Forelimb muscle (tissue), 1 donor: ENCODE results near the gene PLEKHD1. TPM values are rescaled to one million over a fixed set of nuclear protein-coding genes. Genes with fewer than 3 reads are reported as not detected.
"Not testable (repeated sequence)": the region's sequence is repeated elsewhere in the genome, so short reads cannot be mapped to it uniquely, and the experiment has no call there.

Experiments used
- DNase-seq: peaks from one replicate; pipeline ENCODE4 v3.0.0-alpha.2; 2013; ENCODE audit warnings: low read depth
- polyA plus RNA-seq: library from polyadenylated mRNA; unstranded; fragments of 120-200 nt; gene quantifications from one replicate; pipeline ENCODE4 v1.2.1, GENCODE V29; 2013; ENCODE audit not compliant: insufficient read length

Gene PLEKHD1
- polyA plus RNA-seq, 1 donor: 0.68 TPM

DNA sequence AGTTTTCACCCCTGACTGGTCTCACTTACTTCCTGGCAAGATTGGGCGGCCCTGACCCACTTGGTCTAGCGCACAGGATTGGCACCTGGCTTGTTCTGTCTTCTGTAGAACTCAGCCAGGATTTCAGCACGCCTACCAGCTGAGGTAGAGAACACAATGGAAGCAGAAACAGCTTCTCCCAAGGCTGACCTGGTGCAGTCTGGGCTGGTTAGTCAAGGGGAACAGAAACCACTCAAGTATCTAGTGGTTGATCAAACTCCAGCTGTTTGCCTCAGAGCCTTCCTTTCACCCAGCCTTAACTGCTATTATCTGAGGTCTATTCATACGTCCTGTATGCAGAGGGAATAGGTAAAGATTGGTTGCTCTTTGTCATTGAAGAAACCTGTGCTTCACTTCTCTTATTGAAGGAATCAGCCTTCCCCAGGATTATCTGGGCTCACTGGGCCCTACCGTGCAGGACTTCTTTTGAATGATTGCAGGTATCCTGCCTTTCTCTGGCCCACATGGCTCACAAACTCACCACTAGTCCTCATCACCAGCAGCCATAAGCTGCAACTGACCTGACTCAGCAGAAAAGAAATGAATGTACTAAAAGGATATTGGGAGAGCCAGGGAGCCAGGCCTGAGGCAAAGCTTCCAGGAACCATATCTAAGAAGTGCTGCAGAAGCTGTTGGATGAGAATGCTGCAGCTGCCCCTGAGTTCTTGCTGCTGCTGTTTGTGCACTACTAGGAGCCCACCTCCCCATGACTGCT is 2.5 kb upstream of the PLEKHD1 start:
- DNase-seq: no peak

DNA sequence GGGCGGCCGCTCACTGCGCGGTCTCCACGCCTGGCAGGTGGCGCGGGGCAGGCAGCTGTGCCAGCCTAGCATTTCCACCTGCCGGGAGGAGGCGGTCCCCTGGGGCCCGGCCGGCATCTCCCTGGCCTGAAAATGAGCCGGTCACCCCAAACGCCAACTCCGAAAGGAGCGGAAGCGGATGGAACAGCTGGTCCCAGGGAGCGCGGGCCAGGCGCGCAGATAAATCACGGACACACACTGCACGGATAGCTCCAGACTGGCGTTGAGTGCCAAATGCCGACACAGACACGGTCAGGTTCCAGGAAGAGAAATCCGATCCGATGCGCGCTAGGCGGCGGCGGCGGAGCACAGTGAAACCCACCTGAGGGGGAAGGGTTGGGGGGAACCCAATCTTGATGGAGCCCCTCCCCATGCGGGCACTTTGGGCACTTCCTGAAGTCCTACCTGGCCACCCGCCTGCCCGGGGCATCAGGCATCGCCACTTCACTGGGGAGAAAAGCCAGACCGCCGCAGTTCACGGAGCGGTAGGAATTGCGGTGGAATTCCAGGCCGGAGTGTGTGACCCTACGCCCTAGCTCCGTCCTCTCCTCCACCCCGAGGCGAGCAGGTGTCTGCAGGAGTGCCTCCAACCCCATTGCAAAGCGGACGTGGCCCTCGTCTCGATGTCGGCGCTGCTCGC is 624 bp upstream of the PLEKHD1 start:
- DNase-seq: no peak

DNA sequence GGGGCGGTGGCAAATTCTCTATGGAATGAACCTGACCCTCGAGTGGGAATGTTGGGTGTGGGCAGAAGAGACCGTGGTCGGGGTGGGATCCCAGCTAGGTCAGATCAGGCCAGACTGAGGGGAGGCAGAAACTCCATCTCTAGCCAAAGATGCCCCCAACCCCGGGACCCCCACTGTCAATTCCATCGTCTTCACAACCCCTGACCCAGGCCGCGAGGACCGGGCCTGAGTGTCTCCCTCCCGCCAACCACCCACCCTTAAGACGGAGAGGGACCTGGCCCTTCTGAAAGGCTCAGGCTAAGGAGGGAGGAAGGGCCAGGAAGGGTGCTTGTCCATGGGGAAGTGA is 760 bp downstream of the PLEKHD1 start:
- no peak for DNase-seq

GRCh38 chr14:69485701-69486100 is 1.2 kb downstream of the PLEKHD1 start:
- DNase-seq: no peak

DNA sequence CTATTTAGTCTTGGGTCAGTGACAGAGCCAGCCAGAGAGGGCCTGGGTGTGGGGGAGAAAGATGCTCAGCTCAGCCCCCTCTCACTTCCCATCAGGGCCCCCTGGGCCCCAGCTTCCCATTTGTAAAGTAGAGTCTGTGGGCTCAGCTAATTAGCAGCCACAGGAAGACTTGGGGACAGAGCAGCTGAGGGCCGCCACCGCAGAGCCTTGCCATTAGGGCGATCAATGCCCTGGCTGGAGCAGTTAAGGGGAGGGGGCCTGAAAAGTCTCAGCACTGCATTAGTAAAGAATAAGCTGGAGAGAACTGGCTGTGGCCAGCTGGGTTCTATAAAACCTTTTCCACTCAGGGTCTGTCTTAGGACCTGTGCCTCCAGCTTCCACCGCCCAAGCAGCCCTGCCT is 2.7 kb downstream of the PLEKHD1 start:
- DNase-seq: no peak

GRCh38 chr14:69487771-69488170 is 3.2 kb downstream of the PLEKHD1 start:
- DNase-seq: no peak

- DNase-seq: no peak
Observed at GRCh38 chr14:69489495-69489894, 5.0 kb downstream of the PLEKHD1 start.

DNA sequence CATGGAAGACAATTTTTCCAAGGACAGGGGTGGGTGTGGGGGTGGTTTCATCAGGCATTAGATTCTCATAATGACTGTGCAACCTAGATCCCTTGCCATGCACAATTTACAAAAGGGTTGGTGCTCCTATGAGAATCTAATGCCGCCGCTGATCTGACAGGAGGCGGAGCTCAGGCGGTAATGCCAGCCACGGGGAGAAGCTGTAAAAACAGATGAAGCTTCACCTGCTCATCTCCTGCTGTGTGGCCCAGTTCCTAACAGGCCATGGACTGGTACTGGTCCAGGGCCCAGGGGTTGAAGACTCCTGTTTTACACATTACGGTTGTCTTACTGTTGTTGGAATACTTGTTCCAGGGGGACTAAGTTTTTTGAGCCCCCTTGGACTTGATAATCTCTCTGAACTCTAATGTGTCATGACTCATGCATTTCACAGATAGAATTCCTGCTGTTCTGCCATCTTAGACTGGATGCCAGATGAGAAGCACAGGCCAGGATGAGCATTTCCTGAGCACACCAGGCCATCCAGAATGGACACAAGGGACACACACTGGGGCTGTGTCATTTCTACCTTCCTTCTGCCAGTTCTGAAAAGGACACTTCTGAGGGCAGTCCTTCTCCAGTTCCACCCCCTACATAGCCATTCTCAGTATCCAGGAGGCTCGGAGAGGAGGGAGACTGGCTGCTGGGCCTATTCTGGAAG is 5.8 kb downstream of the PLEKHD1 start:
- no peak for DNase-seq

DNA sequence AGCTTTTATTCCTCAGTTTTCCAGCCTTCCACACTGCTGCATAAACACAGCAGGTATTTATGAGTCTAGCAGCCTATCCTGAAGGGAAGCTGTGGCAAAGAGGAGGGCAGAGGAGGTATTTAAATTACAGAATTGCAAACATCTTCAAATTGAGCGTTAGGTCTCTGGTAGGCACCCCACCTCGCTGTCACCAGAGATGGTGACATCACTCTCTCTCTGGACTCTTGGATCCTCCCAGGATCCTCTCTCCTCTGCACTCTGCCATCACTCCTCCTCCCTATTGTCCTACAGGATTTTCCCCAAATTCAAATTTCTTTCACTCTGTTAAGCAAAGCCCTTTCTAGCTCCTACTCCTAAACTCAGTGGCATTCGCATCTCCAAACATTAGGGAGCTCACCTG is 6.7 kb downstream of the PLEKHD1 start:
- DNase-seq: no peak

DNA sequence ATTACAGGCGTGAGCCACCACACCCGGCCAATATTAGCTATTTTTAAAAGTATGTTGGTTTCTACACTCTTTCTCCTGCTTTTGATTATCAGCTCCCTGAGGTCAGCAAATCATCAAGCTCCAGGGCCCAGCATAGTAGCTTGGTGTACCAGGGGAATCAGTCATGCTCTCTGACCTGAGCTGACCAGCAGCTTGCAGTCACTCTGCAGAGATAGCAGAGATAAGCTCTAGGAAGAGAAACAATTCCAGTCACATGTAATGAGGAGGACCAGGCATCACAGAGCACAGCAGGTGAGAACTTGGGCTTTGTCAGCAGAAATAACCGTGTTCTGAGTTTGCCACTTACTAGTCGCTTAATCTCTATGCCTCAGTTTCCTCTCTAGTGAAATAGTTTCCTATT is 8.5 kb downstream of the PLEKHD1 start:
- DNase-seq: no peak

DNA sequence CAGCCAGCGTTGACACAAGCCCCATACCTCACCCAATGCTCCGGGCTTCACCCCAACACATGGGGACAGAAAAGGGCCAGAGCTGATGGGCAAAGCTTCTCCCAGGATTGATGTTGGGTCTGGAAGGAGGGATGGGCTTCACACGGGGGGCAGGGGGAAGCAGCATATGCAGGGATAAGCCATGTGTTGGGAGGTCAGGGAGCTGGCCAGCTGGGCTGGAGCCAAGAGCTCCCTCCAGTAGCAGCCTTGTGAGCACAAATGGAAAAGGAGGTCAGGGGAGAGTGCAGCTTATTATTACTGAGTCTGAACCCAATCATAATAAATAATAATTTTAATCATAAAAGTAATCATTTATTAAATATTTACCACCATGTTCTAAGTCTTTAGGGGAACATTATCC is 9.3 kb downstream of the PLEKHD1 start:
- no peak for DNase-seq

DNA sequence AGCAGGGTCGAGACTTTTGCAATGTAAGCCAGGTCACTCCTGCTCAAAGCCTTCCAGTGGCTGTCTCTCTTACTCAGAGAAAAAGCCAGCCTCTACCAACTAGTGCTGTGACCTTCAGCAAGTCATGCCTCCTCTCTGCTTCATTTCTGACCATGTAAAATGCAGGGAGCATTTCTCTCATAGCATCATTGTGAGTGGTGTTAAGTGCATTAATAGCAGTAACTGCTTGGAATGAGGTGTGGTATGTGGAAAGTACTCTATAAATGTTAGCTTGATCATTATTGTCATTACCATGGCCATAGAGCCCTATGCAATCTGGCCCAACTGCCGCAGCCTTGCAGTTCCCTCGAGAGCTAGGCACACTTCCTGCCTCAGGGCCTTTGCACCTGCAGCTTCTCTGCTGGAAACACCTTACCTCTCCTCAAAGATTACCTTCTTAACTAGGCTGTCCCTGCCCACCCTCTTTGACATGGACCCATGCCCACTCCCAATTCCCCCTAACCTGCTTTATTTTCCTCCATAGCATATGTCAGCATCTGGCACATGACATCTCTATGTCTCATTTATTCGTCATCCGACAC is 10.9 kb downstream of the PLEKHD1 start:
- DNase-seq: no peak

DNA sequence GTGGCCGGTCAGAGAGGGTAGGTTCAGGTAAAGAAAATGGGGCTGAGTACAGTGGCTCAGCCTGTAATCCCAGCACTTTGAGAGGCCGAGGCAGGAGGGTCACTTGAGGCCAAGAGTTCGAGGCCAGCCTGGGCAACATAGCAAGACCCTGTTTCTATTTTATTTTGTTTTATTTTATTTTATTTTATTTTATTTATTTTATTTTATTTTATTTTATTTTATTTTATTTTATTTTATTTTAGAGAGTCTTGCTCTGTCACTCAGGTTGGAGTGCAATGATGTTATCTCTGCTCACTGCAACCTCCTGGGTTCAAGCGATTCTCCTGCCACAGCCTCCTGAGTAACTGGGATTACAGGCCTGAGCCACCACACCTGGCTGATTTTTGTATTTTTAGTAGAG is 13.3 kb downstream of the PLEKHD1 start:
- not testable (repeated sequence) for DNase-seq

- not testable (repeated sequence) for DNase-seq
Observed at GRCh38 chr14:69498286-69498685, 13.8 kb downstream of the PLEKHD1 start.

DNA sequence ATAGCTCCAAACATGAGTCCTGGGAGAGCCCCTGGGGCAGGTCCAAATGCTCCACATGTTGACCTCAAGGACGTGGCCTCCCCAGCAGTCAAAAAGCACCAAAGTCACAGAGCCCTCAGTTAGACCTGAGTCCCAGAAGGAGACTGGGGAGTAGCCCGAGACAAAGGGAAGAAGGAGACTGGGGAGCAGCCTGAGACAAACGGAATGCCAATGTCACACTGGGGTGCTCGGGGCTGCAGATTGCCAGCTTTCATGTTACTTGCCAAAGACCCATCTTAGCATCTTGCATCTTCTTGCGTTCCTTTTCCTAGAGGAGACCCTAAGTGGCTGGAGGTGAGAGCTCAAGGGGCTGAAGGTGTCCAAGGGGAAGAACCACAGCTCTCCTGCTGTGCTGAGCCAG is 14.9 kb downstream of the PLEKHD1 start:
- DNase-seq: no peak

DNA sequence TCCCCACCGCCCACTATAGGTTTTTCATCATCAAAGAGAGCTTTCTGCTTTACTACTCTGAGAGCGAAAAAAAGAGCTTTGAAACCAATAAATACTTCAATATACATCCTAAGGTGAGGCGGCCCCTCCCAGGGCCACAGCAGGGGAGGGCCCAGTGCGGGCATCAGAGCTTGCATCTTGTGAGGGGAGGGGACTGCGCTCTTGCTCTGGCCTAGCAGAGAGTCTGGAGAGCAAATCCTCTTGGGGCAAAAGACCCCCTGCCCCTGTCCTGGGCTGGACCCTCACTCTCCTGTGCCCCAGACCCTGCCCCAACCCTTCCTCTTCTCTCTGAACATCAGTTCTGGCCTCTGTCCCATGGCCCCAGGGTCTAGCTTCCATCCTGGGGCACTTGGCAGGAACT is 15.6 kb downstream of the PLEKHD1 start:
- DNase-seq: no peak

- no peak for DNase-seq
Observed at GRCh38 chr14:69500736-69501135, 16.2 kb downstream of the PLEKHD1 start.

- DNase-seq: no peak
Observed at GRCh38 chr14:69501423-69501838, 16.9 kb downstream of the PLEKHD1 start.

GRCh38 chr14:69504775-69505174 is 20.2 kb downstream of the PLEKHD1 start:
- no peak for DNase-seq

GRCh38 chr14:69505338-69506240 is 21.1 kb downstream of the PLEKHD1 start:
- no peak for DNase-seq

DNA sequence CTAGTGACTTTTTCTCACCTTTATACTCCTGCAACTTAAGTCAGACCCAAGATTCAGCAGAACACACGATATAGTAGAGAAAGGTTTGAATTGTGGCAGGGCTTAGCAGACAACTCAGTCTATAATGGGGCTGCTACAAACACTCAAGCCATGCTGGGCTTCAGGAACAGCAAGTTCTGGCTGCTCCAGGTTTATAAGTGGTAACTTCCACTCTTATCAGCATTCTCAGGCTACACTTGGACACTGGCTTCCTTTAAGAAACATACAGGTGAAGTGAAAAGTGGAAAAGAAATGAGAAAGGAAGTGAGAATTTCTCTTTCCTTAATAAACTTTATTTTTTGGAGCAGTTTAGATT is 21.7 kb downstream of the PLEKHD1 start:
- no peak for DNase-seq
